Measurements from ENCODE around the gene VSIG2. TPM values are rescaled to one million over a fixed set of nuclear protein-coding genes. Genes with fewer than 3 reads are reported as not detected.
A peak's percentile ranks its signal among the peaks of the same experiment; 100 is the strongest.

The VSIG2 gene
- total and polyA plus RNA-seq, 2 experiments from 2014 or later, result not detected

DNA sequence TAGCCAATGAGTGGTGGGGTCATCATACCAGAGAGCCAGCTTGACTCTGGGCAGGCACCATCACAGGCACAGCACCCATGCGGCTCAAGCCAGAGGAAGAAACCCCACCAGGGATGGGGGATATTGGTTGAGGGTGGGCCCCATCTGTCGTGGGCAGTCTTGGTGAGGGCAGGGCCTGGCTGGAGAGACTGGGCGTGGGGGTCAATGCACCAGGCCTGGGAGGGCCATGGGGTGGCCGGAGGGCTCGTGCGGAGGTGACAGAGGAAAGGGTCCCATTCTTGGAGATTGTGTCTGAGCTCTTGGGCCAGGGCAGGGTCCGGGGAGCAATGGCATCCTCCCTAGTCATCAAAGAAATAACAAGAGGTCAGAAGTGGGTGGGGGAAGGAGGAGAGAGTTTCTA lies 1.6 kb upstream of the VSIG2 start (continued):
- TF ChIP-seq, protein P1, sequence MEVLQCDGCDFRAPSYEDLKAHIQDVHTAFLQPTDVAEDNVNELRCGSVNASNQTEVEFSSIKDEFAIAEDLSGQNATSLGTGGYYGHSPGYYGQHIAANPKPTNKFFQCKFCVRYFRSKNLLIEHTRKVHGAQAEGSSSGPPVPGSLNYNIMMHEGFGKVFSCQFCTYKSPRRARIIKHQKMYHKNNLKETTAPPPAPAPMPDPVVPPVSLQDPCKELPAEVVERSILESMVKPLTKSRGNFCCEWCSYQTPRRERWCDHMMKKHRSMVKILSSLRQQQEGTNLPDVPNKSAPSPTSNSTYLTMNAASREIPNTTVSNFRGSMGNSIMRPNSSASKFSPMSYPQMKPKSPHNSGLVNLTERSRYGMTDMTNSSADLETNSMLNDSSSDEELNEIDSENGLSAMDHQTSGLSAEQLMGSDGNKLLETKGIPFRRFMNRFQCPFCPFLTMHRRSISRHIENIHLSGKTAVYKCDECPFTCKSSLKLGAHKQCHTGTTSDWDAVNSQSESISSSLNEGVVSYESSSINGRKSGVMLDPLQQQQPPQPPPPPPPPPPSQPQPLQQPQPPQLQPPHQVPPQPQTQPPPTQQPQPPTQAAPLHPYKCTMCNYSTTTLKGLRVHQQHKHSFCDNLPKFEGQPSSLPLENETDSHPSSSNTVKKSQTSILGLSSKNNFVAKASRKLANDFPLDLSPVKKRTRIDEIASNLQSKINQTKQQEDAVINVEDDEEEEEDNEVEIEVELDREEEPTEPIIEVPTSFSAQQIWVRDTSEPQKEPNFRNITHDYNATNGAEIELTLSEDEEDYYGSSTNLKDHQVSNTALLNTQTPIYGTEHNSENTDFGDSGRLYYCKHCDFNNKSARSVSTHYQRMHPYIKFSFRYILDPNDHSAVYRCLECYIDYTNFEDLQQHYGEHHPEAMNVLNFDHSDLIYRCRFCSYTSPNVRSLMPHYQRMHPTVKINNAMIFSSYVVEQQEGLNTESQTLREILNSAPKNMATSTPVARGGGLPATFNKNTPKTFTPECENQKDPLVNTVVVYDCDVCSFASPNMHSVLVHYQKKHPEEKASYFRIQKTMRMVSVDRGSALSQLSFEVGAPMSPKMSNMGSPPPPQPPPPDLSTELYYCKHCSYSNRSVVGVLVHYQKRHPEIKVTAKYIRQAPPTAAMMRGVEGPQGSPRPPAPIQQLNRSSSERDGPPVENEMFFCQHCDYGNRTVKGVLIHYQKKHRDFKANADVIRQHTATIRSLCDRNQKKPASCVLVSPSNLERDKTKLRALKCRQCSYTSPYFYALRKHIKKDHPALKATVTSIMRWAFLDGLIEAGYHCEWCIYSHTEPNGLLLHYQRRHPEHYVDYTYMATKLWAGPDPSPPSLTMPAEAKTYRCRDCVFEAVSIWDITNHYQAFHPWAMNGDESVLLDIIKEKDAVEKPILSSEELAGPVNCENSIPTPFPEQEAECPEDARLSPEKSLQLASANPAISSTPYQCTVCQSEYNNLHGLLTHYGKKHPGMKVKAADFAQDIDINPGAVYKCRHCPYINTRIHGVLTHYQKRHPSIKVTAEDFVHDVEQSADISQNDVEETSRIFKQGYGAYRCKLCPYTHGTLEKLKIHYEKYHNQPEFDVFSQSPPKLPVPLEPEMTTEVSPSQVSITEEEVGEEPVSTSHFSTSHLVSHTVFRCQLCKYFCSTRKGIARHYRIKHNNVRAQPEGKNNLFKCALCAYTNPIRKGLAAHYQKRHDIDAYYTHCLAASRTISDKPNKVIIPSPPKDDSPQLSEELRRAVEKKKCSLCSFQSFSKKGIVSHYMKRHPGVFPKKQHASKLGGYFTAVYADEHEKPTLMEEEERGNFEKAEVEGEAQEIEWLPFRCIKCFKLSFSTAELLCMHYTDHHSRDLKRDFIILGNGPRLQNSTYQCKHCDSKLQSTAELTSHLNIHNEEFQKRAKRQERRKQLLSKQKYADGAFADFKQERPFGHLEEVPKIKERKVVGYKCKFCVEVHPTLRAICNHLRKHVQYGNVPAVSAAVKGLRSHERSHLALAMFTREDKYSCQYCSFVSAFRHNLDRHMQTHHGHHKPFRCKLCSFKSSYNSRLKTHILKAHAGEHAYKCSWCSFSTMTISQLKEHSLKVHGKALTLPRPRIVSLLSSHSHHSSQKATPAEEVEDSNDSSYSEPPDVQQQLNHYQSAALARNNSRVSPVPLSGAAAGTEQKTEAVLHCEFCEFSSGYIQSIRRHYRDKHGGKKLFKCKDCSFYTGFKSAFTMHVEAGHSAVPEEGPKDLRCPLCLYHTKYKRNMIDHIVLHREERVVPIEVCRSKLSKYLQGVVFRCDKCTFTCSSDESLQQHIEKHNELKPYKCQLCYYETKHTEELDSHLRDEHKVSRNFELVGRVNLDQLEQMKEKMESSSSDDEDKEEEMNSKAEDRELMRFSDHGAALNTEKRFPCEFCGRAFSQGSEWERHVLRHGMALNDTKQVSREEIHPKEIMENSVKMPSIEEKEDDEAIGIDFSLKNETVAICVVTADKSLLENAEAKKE (CRISPR knock-in tag; IDR thresholded peaks at IDR 0.05), result no peak
- TF ChIP-seq CREB1 (CRISPR knock-in tag; IDR thresholded peaks at IDR 0.05; ENCODE audit: low read depth), result no peak
- no peak for TF ChIP-seq EZH2 (IDR thresholded peaks at IDR 0.05; ENCODE audit: low read depth, unreplicated experiment)
- no peak for TF ChIP-seq ZNF331 (CRISPR knock-in tag; IDR thresholded peaks at IDR 0.05; ENCODE audit: low read depth)

DNA sequence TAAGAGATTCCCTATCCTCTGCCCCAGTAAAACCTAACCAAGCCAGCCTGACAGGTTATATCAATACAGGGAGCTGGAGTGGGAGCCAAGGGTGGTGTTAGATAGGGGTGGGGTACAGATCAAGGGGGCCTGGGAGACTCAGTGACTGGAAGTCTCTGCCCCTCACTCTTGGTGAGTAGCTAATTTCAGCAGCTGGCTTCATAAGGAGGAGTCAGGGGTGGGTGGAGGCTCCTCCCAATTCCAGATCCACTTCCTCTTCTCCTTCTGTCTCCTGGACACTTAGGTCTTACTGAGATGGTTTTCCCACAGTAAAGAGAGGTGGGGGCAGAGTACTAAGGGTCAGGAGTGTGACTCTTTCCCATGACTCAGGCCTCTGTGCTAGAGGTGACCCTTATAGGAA lies 1.1 kb upstream of the VSIG2 start:
- ATAC-seq (no peak), DNase-seq (ENCODE audit: low spot score) (no peak)
- peaks cover 34% of the 10 kb centered on the region for H3K4me1 Mint-ChIP-seq
- H4K20me1 ChIP-seq (replicated peaks; ENCODE audit: insufficient read depth), result peaks cover 15% of the 10 kb centered on the region
- H3K9me2 ChIP-seq (ENCODE audit: insufficient read depth), result no peaks in the 10 kb centered on the region
- H3K79me2 ChIP-seq (replicated peaks; ENCODE audit: insufficient read depth), result no peaks in the 10 kb centered on the region
- H3K27me3 ChIP-seq (ENCODE audit: insufficient read depth), result peaks cover 100% of the 10 kb centered on the region
- peaks cover 8% of the 10 kb centered on the region; the same call in 1 of the 2 replicates for H3F3A ChIP-seq (replicated peaks; ENCODE audit: low read depth)
- H3K36me3 ChIP-seq (ENCODE audit: insufficient read depth), result no peaks in the 10 kb centered on the region
- H2AFZ ChIP-seq, result no peak overlapping the region
- peaks cover 98% of the 10 kb centered on the region for H3K27me3 Mint-ChIP-seq (ENCODE audit: insufficient read depth, low read depth, poor library complexity)
- no peaks in the 10 kb centered on the region; the same call in 1 of the 3 replicates for H3K9me3 Mint-ChIP-seq
- no peaks in the 10 kb centered on the region for H3K36me3 Mint-ChIP-seq (ENCODE audit: low read depth)
- no peak overlapping the region; the same call in 2 of the 3 replicates for H3K4me3 Mint-ChIP-seq
- peak overlapping the region; percentile 58; the same call in 1 of the 2 replicates for H3K4me3 ChIP-seq
- TF ChIP-seq EZH2phosphoT487 (IDR thresholded peaks at IDR 0.05; ENCODE audit: unreplicated experiment) (no peak), ZNF331 (CRISPR knock-in tag; IDR thresholded peaks at IDR 0.05; ENCODE audit: low read depth) (no peak), EZH2 (IDR thresholded peaks at IDR 0.05; ENCODE audit: low read depth, unreplicated experiment) (no peak)
- no peak overlapping the region for H3K27ac ChIP-seq (ENCODE audit: low read depth)
- H3K4me1 ChIP-seq (ENCODE audit: insufficient read depth), result peaks cover 42% of the 10 kb centered on the region
- no peak overlapping the region for H3K27ac Mint-ChIP-seq
- H3K4me2 ChIP-seq, result peak overlapping the region; percentile 86; the same call in 1 of the 2 replicates

Measured in GM23338 (cell line).